C1 segment of cervical spinal cord (tissue), 14 donors: ENCODE measurements around the gene TMEM221.
A peak's percentile ranks its signal among the peaks of the same experiment; 100 is the strongest.

ENCODE experiments used
- DNase-seq, 14 donors: peaks; one replicate each; lab custom pipeline; 2025; lab: John Stamatoyannopoulos, UW

The TMEM221 gene

DNA sequence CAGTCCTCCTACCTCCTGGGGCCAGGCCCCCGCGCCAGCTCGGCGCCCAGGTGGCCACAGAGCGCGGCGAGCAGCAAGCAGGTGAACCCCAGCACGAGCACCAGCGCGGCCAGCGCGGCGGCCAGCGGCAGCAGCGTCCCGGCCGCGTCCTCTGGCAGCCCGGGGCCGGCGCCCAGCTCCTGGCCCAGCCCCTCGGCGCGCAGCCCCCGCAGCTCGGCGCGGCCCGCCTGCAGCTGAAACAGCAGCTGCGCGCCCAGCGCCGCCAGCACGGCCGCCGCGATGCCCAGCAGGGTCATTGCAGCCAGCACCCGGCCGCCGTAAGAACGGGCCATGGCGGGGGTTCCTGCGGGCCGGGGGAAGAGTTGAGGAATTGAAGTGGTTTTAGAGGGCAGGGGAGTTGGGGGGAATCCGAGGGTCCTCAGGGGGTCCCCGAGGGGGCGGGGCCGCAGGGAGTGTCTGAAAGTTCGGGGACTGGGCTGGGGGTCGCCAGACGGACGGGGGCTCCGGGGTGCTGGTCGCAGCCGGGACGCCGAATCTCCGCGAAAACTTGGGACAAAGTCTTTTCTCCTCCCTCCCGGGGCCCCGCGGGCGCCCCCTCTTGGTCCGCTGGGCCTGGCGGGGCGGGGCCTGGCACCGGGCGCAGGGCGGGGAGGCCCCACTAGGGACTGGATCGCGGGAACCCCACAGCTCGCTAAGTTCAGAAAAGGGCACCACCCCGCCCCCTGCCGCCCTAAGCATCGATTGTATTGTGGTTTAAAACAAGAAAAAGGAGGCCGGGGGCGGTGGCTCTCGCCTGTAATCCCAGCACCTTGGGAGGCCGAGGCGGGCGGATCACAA is at the start of gene TMEM221:
TSS of gene TMEM221 (minus strand) at position 538 of the 837 bp plus-strand sequence. CDS start at position 332, 206 bp downstream.
- DNase-seq = peak in 3 of 14 donors; percentile 4 to 26 (median 10)

DNA sequence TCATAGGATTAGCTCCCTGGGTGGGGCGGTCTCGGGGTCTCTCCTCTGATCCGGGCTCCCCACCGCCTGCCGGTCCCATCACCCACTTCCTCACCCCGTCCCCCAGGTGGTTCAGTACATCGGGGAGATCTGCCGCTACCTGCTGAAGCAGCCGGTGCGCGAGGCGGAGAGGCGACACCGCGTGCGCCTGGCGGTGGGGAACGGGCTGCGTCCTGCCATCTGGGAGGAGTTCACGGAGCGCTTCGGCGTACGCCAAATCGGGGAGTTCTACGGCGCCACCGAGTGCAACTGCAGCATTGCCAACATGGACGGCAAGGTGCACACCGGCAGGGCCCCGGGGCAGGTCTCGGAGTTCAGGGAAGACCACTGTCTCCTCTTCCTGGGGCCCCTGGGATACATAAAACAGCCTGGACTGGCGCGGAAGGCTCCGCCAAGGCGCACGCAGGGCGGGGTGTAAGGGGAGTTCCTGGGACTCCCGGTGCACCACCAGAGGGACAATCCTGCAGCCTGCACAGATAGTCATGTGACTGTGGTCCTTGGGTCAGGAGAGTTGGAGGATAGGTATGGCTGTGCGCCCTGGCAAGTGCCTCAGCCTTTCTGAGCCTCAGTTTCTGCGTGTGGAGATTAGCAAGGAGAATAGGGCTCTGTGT is 48.8 kb upstream of the TMEM221 start:
- no peak for DNase-seq

DNA sequence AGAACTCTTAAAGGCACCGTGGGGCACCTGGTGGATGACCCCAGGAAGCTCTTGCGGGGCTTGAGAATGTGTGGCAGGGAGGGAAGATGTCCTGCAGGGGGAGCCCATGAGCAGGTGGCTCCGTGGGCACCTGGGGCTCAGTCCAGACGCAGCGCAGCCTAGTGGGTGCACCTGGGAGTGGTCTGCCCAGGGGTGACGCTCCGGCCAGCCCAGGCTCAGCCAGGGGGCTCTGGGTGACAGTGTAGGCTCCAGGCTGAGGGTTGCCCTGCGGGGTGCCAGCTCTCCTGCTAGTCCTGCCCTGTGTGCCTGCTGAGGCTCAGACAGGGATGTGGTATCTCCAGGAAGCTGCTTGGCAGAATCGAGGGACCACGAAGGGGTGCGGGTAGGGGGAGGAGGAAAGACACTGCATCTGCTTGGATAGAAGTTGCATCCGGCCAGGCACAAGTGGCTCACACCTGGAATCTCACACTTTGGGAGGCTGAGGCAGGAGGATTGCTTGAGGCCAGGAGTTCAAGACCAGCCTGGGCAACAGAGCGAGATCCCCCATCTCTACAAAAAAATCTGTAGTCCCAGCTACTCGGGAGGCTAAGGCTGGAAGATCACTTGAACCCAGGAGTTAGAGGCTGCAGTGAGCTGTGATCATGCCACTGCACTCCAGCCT is 48.0 kb upstream of the TMEM221 start:
- peak in 7 of 14 donors; percentile 8 to 62 (median 32) for DNase-seq

GRCh38 chr19:17495639-17496296 is 47.3 kb upstream of the TMEM221 start:
- DNase-seq = no peak

DNA sequence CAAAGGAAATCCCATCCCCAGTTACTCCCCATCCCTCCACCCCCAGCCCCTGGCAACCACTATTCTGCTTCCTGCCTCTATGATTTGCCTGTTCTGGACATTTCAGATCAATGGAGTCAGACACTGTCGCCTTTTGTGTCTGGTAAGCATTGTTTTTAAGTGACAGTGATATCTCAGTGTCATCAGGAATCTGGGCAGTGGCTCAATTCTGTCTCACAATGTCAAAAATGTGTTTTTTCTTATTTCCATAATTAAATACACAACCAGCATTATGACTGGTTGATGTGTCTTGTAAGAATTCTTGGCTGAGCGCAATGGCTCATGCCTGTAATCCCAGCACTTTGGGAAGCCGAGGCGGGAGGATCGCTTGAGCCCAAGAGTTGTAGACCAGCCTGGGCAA is 42.8 kb upstream of the TMEM221 start:
- DNase-seq = peak in 2 of 14 donors; percentile 18

DNA sequence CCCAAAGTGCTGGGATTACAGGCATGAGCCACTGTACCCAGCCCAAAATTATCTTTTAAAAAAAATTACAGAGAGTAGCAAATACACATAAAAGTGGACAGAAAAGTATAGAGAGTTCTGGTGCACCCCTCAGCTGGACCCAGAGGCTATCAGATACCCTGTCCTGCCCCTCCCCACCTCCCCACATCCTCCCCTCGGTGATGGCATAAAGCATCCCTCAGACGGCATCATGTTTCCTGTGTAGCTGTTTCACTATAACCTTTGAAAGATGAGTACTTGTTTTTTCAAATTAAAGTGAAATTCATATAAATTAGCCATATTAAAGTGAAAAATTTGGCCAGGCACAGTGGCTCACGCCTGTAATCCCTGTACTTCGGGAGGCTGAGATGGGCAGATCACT is 41.9 kb upstream of the TMEM221 start:
- no peak for DNase-seq

GRCh38 chr19:17489392-17490030 is 41.0 kb upstream of the TMEM221 start:
- DNase-seq = no peak

DNA sequence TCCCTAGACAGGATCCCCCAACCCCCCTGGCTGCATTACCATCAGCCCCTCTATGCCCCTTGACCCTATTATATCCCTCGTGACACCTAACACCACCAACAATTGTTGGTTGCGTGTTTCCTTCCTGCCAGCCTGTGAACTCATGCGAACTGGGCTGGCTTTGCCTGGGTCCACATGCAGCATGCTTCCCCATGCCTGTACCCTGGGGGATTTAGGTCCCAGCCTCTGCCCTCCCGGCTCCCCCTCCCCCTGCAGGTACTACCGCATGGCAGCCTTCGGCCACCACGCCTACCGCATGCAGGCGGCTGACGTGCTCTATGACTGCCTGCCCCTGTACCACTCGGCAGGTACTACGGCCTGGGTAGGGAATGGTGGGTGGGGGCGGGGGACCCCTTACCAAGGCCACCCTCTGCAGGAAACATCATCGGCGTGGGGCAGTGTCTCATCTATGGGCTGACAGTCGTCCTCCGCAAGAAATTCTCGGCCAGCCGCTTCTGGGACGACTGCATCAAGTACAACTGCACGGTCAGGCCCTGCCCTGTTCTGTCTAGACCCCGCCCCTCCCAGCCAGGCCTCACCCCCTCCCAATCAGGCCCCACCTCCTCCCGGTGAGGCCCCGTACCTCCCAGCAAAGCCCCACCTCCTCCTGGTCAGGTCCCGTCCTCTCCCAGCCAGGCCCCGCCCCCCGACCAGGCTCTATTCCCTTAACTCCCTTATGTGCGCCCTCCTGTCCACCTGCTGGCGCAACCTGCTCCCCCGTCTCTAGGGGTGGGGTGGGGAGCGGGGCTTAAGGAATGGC is 40.3 kb upstream of the TMEM221 start:
- DNase-seq = no peak

DNA sequence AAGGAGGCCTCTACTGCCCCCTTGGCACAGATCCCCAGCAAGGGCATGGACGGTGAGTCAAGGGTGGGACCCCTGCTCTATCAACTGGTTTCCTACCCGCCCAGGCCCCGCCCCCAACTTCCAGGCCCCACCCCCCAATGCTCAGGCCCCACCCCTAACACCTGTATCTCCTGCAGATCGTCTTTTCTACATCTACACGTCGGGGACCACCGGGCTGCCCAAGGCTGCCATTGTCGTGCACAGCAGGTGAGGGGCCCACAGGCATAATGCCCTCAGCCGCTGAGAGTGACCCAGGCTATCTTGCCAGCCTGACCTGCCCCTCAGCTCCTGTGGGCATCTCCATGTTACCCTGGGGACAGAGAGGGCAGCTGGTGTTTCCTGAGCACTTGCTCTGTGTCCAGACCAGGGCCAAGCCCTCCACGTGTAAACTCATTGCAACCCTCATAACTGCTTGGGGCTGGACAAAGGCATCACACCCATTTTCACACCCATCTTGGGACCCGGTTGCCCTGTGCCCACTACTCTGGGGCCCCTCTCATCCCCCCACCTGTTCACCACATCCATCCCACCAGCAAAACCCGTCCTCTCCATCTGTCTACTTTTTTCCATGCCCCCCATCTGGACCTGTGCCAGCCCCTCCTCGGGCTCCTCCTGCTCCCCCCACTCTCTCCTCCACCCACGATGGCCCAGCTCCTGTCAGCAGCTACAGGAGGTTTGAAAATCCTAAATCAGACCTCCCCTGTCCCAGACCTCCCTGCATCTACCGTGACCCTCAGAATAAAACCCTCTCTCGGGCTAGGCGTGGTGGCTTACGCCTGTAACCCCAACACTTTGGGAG is 39.0 kb upstream of the TMEM221 start:
- no peak for DNase-seq

DNA sequence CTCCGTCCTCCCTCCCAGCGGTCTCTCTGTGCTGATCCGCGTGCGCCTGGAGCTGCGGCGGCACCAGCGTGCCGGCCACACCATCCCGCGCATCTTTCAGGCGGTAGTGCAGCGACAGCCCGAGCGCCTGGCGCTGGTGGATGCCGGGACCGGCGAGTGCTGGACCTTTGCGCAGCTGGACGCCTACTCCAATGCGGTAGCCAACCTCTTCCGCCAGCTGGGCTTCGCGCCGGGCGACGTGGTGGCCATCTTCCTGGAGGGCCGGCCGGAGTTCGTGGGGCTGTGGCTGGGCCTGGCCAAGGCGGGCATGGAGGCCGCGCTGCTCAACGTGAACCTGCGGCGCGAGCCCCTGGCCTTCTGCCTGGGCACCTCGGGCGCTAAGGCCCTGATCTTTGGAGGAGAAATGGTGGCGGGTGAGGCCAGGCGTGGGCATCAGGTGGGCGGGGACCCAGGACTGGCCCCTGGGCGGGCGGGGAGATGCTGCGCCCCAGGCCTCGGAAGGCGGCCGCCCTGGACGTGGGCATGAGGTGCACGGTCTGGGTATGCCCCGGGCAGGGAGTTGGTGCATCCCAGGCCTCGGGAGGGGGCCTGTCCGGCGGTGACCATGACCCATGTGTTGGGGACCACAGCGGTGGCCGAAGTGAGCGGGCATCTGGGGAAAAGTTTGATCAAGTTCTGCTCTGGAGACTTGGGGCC is 38.2 kb upstream of the TMEM221 start:
- no peak for DNase-seq

DNA sequence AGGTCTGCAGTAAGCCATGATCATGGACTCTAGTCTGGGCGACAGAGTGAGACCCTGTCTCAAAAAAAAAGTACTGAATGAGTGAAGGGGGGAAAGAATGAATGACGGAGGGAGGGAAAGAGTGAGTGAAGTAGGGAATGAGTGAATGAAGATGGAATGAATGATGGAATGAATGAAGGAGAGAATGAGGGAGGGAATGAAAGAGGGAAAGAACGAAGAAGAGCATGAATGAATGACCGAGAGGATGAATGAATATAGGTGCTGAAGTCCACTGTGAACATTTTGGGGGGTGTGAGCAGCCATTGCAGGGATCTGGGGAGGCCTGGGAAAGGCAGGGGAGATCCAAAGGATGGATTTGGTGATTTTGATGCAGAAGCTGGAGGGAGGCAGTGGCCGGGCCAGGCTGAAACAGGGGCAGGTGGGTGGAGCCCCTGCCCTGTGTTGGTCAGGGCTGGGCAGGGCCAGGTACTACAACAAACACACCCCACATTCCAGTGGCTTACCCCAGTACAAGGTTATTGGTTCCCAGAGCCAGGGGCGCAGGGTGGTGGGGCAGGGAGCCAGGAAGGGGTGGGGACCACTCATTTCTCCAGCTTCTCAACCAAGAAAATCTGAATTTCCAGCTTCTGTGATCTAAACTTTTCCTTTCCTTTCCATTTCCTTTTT is 36.2 kb upstream of the TMEM221 start:
- no peak for DNase-seq

DNA sequence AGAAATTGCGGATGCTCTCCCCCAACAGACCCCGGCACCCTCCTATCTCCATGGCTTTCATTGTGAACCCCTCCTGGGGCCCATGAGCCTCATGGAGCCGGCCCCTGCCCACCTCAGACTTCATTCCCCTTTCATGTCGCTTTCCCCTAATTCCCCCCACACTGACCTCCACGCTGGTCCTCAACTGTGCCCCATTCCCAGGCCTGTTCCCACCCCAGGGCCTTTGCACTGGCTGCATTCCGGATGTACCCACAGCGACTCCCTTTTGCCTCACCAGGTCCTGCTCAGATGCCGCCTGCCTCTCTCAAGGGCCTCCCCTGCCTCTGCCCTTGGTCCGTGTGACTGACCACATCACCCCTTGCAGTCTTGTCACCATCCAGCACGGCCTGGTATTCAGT is 35.1 kb upstream of the TMEM221 start:
- DNase-seq = no peak

- no peak for DNase-seq
Observed at GRCh38 chr19:17482877-17483604, 34.6 kb upstream of the TMEM221 start.

DNA sequence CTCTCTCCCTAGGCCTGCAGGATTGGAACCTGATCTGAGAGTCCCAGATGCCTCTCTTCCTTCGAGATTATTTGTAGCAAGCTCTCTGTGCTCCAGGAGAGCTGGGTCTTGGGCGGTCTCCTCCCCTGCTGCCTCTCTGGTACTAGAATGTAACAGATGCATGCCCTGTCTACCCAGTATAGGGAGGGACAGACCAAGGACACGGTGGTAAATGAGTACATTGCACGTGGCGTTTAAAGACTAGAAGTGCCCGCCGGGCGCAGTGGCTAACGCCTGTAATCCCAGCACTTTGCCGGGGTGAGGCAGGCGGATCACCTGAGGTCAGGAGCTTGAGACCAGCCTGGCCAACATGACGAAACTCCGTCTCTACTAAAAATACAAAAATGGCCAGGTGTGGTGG is 33.5 kb upstream of the TMEM221 start:
- DNase-seq = no peak

- DNase-seq = peak in 5 of 14 donors; percentile 26 to 85 (median 38)
Observed at GRCh38 chr19:17479325-17479791, 30.9 kb upstream of the TMEM221 start.

- DNase-seq = peak in 13 of 14 donors; percentile 29 to 96 (median 87)
Observed at GRCh38 chr19:17475541-17476115, 27.2 kb upstream of the TMEM221 start.

GRCh38 chr19:17475011-17475540 is 26.6 kb upstream of the TMEM221 start:
- DNase-seq = peak in 1 of 14 donors; percentile 19
